GM11168 (cell line): ENCODE results near the gene PRR33.

Experiments
- in situ Hi-C: fragments of 300-500 bp; cut with MboI; formaldehyde crosslinking; loops from one replicate; pipeline ENCODE4 v1.12.0; 2022; ENCODE audit warnings: low sequenced_read_pairs; ENCODE audit not compliant: unreplicated experiment

PRR33 gene

DNA sequence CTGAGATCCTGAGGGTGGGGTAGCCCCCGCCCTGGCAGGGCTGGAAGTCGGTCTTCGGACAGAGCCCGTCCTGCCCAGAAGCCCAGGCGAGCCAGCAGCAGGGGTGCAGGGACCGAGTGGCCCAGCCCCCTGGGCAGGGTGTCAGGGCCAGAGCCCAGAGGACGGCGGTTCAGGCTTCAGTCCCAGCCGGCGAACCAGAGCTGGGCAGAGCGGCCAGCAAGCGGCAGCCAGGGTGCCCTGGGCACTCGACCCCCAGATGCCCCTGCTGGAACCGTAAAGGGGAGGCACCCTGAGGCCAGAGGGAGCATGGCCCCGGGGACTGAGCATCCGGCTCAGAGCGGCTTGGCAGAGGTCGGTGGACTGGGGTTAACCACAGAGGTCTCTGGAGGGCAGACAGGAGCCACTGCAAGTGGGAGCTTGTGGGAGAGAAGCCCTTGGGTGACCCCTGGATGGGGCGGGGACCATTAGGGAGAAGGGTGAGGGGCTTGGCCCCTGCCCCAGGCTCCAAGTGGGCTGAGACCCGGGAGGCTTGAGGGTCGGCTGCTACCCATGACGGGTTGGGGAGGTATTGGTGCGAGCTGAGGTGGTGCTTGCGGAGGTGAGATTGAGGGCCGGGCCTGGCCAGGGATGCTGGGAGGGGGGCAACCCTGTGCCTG, 22.9 kb downstream of the PRR33 start:
- in situ Hi-C loops, result no loop called here

DNA sequence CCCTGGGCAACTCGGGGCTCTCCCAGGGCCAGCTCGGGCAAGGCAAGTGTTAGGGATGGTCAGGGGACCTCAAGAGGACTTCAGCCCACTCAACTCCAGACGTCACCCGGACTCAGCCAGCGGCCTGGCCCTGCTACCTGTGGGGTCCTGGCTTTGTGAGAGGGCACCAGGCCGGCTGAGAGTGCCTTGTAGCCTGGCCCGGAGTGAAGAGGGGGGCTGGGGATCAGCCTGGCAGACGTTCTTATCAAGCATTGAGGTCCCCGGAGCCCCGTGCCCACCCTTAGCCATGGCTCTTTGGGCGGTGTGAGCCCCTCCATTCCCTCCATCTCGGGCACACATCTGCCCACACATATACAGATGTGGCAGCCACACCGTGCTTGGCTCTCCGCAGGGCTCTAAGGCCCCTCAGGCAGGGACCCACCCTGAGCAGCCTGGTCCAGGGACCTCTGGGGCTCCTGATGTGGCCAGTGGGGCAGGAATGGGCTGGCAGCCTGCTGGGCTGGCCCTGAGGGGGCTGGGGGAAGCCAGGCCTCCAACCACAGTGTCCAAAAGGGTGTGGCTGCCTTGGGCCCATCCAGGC, 23.5 kb downstream of the PRR33 start:
- in situ Hi-C loops, result no loop called here

DNA sequence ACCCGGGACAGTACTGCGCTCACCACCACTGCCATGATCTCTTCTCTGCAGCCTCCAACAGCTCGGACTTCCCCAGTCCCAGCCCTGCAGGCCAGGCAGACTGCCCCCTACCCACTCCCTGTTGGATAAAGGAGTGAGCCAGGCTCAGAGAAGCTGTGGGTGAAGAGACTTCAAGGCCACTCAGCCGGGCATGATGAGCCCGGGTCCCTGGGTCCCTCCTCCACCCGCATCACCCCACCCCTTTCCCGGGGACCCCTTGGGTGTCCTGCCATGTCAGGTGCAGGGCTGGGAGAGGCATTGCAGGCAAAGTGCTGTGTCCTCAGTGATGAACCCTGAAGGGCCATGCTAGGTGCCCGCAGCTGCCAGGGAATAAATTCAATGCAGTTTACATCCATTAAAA, 24.3 kb downstream of the PRR33 start:
- in situ Hi-C loops, result no loop called here

DNA sequence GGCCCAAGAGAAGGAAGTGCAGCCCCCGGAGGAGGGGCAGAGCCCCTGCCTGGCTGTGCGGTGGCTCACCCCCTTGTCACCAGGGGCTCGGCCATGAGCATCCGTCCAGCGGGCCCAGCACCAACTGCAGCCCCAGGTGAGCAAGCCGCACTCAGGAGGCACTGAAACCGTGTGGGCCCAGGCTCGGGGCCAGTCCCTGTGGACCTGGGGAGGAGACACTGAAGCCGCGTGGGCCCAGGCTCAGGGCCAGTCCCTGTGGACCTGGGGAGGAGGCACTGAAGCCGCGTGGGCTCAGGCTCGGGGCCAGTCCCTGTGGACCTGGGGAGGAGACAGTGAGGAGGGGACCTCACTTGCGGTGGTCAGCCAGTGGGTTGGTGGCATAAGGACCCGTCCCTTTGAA, 24.9 kb downstream of the PRR33 start:
- in situ Hi-C loops, result no loop called here

DNA sequence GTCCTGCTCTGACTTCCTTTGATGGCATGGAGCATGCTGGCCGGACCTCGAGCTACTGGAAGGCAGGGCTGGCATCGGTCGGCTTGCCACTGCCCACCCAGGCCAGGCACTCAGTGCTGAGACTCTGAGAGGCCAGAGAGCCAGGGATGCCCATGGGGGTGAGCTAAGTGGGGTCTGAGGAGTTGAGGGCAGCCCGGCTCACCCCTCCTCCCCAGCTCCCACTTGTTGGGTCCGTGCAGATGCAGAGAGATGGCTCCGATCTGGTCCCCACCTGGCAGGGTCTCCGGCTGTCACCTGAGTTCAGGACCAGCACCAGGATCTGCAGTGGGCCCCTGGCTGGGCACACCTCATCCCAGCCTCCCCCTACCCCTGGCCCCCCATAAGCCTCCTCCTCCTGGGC, 25.5 kb downstream of the PRR33 start:
- in situ Hi-C loops, result no loop called here

DNA sequence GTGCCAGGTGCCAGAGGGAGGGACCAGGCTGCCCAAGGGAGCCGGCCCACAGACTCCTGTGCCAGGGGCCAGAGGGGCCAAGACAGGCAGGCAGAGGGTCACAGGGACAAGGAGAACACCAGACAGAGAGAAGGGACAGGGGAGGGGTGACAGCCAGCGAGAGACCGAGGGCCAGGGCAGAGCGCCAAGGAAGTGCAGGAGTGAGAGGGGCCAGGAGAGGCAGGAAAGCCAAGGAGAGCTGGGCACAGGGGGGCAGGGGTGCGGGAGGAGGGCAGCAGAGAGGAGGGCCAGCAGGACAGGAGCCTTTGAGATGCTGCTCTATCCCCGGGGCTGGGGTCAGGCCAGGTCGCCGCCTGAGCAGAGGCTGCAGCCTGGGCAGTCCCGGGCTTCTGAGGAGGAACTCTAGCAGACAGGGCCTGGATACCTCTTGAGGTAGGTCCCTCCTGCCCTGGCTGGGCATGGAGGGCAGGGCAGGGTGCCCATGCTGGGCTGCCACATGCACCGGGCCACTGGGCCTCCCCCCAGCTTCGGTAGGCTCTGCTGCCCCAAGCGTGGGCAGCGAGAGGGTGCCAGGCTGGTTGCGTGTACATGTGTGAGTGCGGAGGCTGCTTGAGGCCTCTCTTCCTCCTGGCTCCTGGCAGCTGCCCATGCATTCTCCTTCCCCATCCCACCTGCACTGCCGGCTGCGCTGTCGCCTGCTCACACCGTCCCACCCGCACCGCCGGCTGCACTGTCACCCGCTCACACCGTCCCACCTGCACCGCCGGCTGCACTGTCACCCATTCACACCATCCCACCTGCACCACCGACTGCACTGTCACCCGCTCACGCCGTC, 26.6 kb downstream of the PRR33 start:
- in situ Hi-C loops, result no loop called here

DNA sequence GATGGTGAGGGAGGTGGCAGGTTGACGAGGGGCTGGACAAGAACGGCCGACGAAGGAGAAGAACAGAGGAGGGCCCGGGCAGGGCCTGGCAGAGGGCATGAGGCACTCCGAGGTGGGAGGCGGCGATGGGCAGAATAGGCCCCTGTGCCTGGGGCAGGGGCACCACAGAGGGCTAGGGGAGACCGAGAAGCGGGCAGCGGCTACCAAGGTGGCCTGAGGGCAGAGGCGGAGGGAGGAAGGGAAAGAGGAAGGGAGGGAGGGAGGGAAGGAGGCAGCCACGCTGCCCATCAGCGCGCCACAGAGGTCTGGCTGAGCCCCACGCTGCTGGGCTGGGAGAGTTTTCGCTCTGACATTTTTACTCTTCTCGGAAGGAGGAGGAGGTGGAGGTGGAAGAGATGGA, 27.5 kb downstream of the PRR33 start:
- in situ Hi-C loops, result no loop called here

DNA sequence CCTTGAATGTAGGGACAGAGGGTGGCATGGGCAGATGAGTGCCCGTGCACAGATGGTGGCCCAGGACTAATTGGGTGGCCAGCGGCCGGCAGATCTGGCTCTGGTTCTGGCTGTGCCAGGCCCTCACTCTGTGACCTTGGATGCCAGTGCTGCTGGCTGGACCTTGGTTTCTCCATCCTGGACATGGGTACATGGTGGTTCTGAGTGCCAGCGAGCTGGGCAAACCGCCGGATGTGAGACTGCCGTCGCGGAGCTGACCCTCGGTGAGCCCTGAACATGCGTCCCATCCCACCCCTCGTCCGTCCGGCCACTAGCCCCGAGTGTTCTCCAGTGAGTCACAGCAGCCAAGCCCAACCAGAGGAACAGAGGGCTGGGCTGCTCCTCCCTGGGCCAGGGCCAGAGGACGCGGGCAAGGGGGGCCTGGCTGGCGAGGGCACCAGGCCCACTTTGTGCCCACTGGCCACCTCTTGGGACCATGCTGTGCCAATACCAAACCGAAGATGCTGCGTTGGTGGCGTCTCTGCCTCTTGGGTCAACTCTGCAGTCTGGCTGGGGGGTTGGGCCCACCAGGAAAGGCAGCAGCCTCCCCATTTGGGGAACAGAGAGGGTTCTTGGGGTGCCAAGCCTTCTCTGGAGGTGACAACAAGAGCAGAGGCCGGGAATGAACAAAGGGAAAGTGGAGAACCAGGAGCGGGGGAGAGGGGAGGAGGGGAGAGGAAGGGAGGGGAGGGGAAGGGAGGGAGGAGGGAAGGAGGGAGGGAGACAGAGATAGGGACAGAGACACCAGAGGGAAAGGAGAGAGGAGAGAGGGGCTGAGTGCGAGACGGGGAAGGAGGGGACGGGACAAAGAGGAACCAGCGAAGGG, 28.1 kb downstream of the PRR33 start:
- in situ Hi-C loops, result no loop called here

DNA sequence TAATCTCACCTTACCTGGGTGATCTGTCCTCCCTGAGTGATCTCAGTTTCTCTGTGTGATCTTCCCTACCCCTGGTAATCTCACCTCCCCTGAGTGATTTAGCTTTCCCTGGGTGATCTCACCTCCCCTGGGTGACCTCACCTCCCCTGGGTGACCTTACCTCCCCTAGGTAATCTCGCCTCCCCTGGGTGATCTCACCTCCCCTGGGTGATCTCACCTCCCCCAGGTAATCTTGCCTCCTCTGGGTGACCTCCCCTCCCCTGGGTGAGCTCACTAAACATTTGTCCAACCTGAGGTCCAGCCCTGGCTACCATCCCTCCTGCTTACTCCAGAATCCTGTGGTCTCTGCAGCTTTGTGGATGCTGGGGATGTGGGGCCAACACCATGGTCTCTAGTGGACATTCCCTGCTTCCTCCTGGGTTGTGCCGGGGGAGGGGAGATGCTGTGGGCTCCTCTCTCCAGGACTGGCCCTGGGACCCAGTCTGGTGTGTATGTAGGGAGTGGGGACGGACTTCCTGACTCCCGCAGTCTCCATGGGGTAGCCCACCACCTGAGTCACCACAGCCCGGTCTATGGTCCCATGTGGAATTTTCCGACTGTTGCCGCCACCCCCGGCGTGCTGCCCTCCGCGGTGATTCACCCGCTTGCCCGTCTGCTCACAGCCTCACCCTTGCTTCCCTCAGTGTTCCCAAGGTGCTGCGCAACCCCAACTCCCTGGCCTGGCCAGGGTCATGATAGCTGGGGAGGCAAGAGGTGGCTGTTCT, 28.9 kb downstream of the PRR33 start:
- in situ Hi-C loops, result no loop called here

DNA sequence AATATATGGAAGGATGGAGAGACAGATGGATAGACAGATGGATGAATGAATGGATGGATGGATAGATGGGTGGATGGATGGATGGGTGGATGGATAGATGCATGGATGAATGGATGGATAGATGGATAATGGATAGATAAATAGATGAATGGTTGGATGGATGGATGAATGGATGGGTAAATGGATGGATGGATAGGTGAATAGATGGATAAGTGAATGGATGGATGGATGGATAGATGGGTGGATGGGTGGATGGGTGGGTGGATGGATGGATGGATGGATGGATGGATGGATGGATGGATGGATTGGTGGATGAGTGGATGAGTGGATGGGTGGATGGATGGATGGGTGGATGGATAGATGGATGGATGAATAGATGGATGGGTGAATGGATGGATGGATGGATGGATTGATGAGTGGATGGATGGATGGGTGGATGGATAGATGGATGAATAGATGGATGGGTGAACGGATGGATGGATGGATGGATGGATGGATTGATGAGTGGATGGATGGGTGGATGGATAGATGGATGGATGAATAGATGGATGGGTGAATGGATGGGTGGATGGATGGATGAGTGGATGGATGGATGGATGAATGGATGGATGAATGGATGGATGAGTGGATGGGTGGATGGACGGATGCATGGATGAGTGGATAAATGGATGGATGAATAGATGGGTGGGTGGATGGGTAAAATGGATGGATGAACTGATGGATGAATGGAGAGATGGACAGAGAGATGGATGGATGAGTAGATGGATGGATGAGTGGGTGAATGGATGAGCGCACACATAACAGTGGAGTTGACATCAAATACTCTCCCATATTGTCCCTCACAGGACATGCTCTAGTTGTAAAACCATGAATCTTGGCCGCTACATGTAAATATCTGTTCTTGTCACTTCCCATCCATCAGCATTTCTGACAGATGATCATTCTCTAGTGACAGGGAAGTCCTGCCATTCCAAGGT, 30.0 kb downstream of the PRR33 start:
- in situ Hi-C loops, result no loop called here

DNA sequence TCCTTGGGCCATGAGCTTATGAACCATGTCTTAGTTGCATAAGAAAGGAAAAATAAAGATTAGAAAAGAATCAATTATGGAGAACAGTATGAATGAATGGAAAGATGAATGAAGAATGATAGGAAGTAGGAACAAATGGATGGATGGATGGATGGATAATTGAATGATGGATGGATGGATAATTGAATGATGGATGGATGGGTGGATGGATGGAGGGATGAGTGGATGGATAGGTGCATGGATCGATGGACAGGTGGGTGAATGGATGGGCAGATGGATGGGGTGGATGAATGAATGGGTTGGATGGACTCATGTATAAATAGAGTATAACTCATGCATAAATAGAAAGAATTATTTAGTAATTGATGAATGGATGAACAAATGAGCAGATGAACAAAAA, 31.6 kb downstream of the PRR33 start:
- in situ Hi-C loops, result no loop called here

DNA sequence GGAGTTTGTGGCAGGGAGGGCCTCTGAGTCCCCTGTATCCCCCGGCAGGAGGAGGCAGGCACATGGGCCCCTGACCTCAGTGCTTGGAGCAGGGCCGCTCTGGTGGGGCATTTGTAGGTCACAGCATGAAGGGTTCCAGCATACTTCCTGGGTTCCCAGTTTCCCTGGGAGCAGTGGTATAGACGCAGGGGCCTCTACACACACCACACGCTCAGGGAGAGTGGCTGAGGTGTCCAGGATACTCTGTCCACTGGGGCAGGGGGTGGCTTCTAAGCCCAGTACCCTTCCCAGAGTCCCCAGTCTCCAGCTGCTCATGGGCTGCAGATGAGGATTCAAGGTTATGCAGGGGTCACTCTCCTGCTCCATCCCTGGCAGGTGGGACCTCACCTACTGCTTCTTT, 32.7 kb downstream of the PRR33 start:
- in situ Hi-C loops, result no loop called here

DNA sequence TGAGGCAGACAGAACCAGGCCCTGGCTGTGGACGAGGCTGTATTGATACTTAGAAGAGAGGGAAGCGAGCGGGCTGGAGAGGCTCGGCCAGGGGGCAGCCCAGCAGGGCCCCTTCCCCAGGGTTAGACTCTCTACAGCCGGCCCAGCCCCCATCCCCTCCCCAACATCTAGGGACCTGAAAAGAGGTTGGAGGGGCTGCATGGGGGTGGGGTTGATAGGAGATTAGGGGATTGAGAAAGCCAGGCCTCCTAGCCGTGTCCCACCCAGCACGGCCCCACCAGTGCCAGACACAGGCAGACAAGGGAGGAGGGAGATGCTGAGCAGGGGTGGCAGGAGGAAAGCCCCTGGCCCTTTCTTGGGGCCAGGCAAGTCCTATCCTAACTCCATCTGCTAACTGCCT, 33.1 kb downstream of the PRR33 start:
- in situ Hi-C loops, result no loop called here

DNA sequence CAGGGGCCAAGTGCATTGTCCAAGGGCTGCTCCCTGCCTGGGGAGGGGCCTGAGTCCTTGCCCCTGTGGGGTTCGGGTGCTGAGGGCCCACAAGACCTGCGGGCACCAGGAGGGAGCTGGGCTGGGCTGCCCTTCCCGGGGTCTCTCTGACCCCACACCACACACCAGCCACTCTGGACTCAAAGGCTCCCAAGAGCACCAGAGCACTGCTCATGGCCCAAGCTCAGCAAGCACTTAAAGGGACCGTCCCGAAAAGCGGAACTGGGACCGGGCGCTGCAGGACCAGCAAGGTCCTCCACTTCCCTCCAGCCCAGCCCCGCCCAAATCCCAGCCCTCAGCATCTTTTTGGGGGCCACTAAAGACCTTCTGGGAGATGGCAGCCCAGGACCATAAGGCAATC, 33.5 kb downstream of the PRR33 start:
- in situ Hi-C loops, result no loop called here

DNA sequence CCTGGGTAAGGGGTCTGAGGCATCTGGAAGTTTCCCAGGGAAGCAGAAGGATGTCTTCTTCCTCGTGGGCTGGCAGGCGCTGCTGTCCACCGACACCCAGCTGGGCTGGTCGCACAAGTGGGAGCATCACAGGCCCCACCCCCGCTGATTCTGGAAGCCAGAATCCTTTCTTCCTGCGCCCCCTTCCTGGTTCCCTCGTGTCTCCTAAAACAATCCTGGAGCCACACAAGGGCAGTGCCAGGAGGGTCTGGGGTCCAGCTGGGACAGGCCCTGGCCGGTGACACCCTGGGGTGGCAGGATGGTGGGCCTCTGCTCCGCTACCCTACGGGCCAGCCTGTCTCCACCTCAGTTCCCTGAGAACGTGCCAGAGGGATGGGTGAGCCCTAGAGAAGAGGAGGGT, 34.6 kb downstream of the PRR33 start:
- in situ Hi-C loops, result no loop called here

DNA sequence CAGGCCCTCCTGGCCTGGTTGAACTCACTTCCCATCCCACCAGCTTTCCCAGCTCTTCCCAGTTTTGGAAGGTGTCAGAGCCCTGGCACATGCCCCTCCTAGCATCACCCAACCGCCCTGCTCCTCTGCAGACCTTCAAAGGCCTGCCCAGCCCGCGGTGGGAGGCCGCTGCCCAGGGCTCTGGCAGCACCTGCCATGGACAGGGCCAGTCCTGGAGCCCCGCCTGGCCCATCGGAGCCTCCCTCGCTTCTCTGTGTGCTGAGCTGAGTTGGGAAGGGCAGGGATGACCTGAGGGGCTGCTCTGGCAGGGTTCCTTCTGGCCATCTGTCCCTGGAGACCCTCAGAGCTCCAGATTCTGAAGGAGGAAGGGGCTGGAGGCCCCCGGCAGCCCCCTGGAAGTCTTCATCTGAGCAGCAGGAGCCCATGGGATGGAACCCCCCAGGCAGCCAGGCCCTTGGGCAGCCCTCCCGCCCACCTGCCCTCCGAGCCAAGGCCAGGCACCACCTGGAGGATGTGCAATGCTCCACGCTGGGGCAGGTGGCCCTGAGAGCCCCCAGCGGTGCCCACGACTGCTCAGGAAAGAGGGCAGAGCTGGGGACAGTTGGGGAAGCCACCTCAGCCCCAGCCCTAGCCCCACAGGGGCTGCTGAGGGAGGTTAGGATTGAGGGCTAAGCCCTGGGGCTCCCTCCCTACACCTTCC, 35.2 kb downstream of the PRR33 start:
- in situ Hi-C loops, result no loop called here

DNA sequence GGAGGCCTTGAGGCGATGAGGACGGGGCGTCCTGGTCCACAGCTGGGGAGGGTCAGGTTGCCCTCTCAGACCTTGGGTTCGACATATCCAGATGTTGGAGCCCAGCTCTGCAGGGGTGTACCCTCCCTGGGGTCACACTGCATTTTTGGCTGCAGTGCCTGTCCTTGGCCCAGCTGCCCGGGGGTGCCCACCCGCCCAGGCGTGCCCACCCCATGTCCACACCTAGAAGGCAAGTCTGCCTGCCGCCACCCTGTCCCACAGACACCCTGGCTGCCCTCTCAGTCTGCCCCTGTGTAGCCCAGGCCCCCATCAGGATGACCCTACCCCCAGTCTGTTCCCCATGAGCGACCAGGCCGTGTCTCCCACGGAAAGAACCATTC, 35.8 kb downstream of the PRR33 start:
- in situ Hi-C loops, result no loop called here
